ENCODE data around the gene DYNLT1. TPM values are rescaled to one million over a fixed set of nuclear protein-coding genes. Genes with fewer than 3 reads are reported as not detected.
A peak's percentile ranks its signal among the peaks of the same experiment; 100 is the strongest.

The DYNLT1 gene
- total RNA-seq, 5 donors from 2014 or later (not counting 1 experiment from before 2014, with no cell fraction given) = 50.8 to 128 (median 59.5) TPM

DNA sequence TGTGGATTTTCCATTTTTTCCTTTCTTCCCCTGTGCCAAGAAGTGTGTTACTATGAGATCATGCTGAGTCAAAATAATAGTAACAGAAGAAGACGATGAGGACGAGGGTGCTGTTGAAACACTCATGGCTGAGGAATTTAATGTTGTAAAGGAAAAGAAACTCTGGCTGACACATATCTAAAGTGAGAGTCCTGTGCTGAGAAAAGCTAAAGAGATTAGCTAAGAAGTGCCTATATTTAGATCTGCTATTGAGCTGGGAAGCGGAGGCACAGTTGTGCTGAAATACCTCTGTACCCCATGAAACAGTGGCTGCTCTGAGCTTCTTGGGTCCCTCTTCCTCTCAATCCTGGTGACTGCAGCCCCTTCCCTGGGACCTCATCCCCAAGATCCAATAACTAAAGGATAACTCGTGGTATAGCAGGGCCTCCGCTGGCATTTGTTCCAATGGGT lies 4.2 kb upstream of the DYNLT1 start:
- Mint-ChIP-seq H3K9me3 (no peaks in the 10 kb centered on the region), H3K4me3 (peak overlapping the region in 1 of 3 donors; percentile 0), H3K36me3 (peaks cover 6% of the 10 kb centered on the region), H3K27me3 (no peaks in the 10 kb centered on the region), H3K4me1 (peaks cover 57 to 73% (median 59%) of the 10 kb centered on the region in 3 donors), H3K27ac (peak overlapping the region; percentile 95 to 99)
- no peaks in the 10 kb centered on the region for H3K36me3 ChIP-seq (ENCODE audit: control insufficient read depth in 2 of 2, extremely low read depth in 1 of 2, insufficient read depth in 1 of 2, low read length in 1 of 2)
- DNase-seq (no peak), ATAC-seq (replicated peaks in 1 of 4) (no peak)
- H3K27ac ChIP-seq (ENCODE audit: low read length) = peak overlapping the region; percentile 99
- ChIA-PET POLR2A (interaction anchor here (0.5 to 3.2 kb wide), 7 partner anchors 10 to 281 kb away, joined by 3 to 28 read pairs (median 6); no protein-coding TSS in a partner anchor), CTCF (no interaction called here)
- H3K27me3 ChIP-seq (replicated peaks in 1 of 2; ENCODE audit: control insufficient read depth in 2 of 2, extremely low read depth in 1 of 2, insufficient read depth in 2 of 2, low read length in 1 of 2) = no peaks in the 10 kb centered on the region
- WGBS (ENCODE audit: insufficient coverage) = no CpG with 5 or more reads among the region's 5 CpGs
- H3K4me3 ChIP-seq (ENCODE audit: control insufficient read depth in 1 of 2, extremely low read depth in 1 of 2, low read length in 1 of 2) = no peak overlapping the region
- H3K9me3 ChIP-seq = no peaks in the 10 kb centered on the region
- peaks cover 23 to 63% of the 10 kb centered on the region in 2 experiments for H3K4me1 ChIP-seq (ENCODE audit: control insufficient read depth in 1 of 2, extremely low read depth in 1 of 2, insufficient read depth in 2 of 2, low read length in 2 of 2)

DNA sequence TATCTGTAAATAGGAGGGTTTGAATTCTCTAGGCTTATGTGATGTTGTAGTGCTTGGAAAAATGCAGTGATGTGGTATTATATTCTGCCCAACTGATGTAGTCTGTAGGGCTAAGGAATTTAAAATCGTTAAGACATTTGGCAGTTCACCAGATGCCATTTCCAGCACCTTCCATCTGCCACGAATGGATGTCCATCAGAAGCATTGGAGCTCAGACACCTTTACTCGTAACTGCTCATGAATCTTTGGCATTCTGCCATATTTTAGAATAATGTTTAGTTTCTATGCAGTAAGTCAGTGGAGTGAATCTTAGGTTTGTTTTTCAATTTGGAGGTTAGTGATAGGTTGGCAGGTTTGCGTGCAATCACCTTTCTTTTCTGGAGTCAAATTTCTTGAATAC lies 3.0 kb upstream of the DYNLT1 start:
- Histone ChIP-seq H3K27ac (ENCODE audit: low read length) (no peak overlapping the region), H3K4me3 (ENCODE audit: control insufficient read depth in 1 of 2, extremely low read depth in 1 of 2, low read length in 1 of 2) (no peak overlapping the region), H3K36me3 (ENCODE audit: control insufficient read depth in 2 of 2, extremely low read depth in 1 of 2, insufficient read depth in 1 of 2, low read length in 1 of 2) (peaks cover 0 to under 1% of the 10 kb centered on the region in 2 donors), H3K4me1 (ENCODE audit: control insufficient read depth in 1 of 2, extremely low read depth in 1 of 2, insufficient read depth in 2 of 2, low read length in 2 of 2) (peaks cover 20 to 56% of the 10 kb centered on the region in 2 experiments), H3K27me3 (replicated peaks in 1 of 2; ENCODE audit: control insufficient read depth in 2 of 2, extremely low read depth in 1 of 2, insufficient read depth in 2 of 2, low read length in 1 of 2) (no peaks in the 10 kb centered on the region), H3K9me3 (no peaks in the 10 kb centered on the region)
- Mint-ChIP-seq H3K27me3 (no peaks in the 10 kb centered on the region), H3K4me3 (no peak overlapping the region), H3K27ac (peak overlapping the region; percentile 10 to 29), H3K36me3 (no peaks in the 10 kb centered on the region), H3K4me1 (peaks cover 52 to 69% (median 57%) of the 10 kb centered on the region in 3 donors), H3K9me3 (no peaks in the 10 kb centered on the region)
- DNase-seq = no peak
- WGBS (ENCODE audit: insufficient coverage) = no CpG with 5 or more reads among the region's 4 CpGs
- ChIA-PET POLR2A (interaction anchor here (0.5 to 1.4 kb wide), 3 partner anchors 15 to 321 kb away, joined by 3 read pairs; no protein-coding TSS in a partner anchor), CTCF (interaction anchor here (0.6 kb wide), 2 partner anchors 44 to 352 kb away, joined by 3 to 6 read pairs; no protein-coding TSS in a partner anchor)
- ATAC-seq (replicated peaks in 1 of 4) = no peak

DNA sequence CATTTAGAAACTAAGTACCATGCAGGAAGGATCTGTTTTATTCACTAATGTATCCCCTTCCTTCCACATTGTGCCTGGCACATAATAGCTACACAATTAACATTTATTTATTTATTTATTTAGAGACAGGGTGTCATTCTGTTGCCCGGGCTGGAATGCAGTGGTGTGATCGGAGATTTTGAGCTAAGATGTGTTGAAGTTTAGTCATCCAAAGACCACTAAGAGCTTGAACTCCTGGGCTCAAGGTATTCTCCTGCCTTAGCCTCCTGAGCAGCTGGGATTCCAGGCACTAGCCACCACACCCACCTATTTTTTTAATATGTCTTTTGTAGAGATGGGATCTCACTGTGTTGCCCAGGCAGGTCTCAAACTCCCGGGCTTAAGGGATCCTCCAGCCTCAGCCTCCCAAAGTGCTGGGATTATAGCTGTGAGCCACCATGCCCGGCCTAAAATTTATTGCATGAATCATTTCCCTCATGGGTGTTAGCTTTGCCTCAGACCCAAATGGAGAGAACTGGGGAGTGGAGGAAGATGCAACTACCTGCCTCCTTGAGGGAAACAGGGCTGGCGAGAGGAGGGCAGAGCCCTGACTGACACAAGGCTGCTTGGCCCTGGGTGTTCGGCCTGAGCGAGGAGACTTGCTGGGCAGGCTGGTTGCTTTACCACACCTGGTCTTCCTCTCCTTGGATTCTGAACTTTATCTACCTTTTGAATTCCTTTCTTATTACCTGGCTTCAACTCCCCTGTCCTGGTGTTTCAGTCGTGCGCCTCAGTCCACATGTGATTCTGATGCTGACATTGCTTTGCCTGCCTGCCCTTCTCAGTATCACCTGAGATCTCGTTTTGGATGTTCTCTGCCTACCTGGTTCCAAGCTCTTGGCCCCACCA lies 1.7 kb upstream of the DYNLT1 start:
- Mint-ChIP-seq H3K36me3 (peaks cover 4% of the 10 kb centered on the region), H3K27me3 (no peaks in the 10 kb centered on the region), H3K4me1 (peaks cover 57 to 71% (median 66%) of the 10 kb centered on the region in 3 donors), H3K4me3 (peak overlapping the region; percentile 89 to 93 (median 91)), H3K9me3 (no peaks in the 10 kb centered on the region), H3K27ac (peak overlapping the region; percentile 86 to 91)
- Histone ChIP-seq H3K4me3 (ENCODE audit: control insufficient read depth in 1 of 2, extremely low read depth in 1 of 2, low read length in 1 of 2) (no peak overlapping the region), H3K27ac (ENCODE audit: low read length) (no peak overlapping the region), H3K36me3 (ENCODE audit: control insufficient read depth in 2 of 2, extremely low read depth in 1 of 2, insufficient read depth in 1 of 2, low read length in 1 of 2) (peaks cover 0 to 6% of the 10 kb centered on the region in 2 donors), H3K27me3 (replicated peaks in 1 of 2; ENCODE audit: control insufficient read depth in 2 of 2, extremely low read depth in 1 of 2, insufficient read depth in 2 of 2, low read length in 1 of 2) (no peaks in the 10 kb centered on the region), H3K9me3 (no peaks in the 10 kb centered on the region), H3K4me1 (ENCODE audit: control insufficient read depth in 1 of 2, extremely low read depth in 1 of 2, insufficient read depth in 2 of 2, low read length in 2 of 2) (peaks cover 23 to 56% of the 10 kb centered on the region in 2 experiments)
- ChIA-PET CTCF (interaction anchor here (0.6 to 2.4 kb wide), 4 partner anchors 9 to 290 kb away, joined by 3 to 9 read pairs (median 4); no protein-coding TSS in a partner anchor), POLR2A (interaction anchor here (1.2 to 4.2 kb wide), 4 partner anchors 7 to 45 kb away, joined by 3 to 47 read pairs (median 12); no protein-coding TSS in a partner anchor)
- DNase-seq (no peak), ATAC-seq (replicated peaks in 1 of 4) (no peak)
- 96% methylated on average over 5 of the region's 10 CpGs for WGBS (ENCODE audit: insufficient coverage)

DNA sequence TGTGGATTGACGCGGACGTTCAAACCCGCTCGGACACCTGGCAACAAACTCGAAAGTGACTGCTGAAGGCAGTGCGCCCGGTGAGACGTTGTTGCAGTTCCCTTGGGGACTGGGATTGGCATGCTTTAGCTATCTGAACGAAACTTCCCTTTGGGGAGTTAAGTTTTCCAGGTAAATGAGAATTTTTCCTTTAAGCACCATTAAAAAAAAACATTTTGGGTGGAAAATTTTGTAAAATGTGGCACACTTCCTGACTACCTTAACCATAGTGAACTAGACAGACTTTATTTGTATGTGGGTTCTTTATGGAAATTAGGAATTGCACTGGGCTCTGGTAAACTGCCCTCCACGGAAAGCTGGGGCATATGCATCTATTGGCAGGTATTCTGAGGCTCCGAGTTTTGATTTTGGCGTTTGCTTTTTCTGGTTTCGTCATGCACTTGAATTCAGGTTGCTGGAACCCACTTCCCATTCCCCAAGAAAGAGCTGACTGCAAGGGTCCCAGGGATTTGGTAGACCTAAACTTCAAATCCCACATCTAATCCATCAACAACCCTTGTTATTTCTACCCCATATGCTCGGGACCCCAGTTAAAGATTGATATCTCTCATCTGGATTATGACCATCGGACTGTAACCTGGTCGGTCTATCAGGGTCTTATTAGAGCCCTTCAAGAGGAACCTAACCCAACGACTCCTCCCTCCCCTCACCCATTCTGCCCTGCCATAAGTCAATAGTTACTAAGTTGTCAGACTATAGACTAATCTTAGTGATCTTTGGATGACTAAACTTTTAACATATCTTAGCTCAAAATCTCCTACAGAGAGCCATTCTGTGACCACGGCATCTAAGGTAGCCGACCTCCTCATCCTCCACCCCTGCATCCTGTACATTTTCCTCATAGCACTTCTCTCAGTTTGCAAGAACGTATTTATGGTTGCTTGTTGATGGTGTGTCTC lies 800 bp upstream of the DYNLT1 start:
- 23% methylated on average over 7 of the region's 21 CpGs for WGBS (ENCODE audit: insufficient coverage)
- Mint-ChIP-seq H3K4me1 (peaks cover 60 to 74% (median 67%) of the 10 kb centered on the region in 3 donors), H3K36me3 (peaks cover 9% of the 10 kb centered on the region), H3K27me3 (no peaks in the 10 kb centered on the region), H3K4me3 (peak overlapping the region; percentile 89 to 93 (median 91)), H3K9me3 (no peaks in the 10 kb centered on the region), H3K27ac (peak overlapping the region; percentile 86 to 91)
- no peaks in the 10 kb centered on the region for H3K27me3 ChIP-seq (replicated peaks in 1 of 2; ENCODE audit: control insufficient read depth in 2 of 2, extremely low read depth in 1 of 2, insufficient read depth in 2 of 2, low read length in 1 of 2)
- H3K4me3 ChIP-seq (ENCODE audit: control insufficient read depth in 1 of 2, extremely low read depth in 1 of 2, low read length in 1 of 2) = peak overlapping the region; percentile 81 to 87
- CTCF ChIA-PET = interaction anchor here (0.7 to 2.4 kb wide), 6 partner anchors 8 to 424 kb away, joined by 3 to 13 read pairs (median 5); no protein-coding TSS in a partner anchor
- H3K36me3 ChIP-seq (ENCODE audit: control insufficient read depth in 2 of 2, extremely low read depth in 1 of 2, insufficient read depth in 1 of 2, low read length in 1 of 2) = peaks cover 3 to 9% of the 10 kb centered on the region in 2 donors
- peaks cover 24 to 50% of the 10 kb centered on the region in 2 experiments for H3K4me1 ChIP-seq (ENCODE audit: control insufficient read depth in 1 of 2, extremely low read depth in 1 of 2, insufficient read depth in 2 of 2, low read length in 2 of 2)
- DNase-seq = no peak
- H3K27ac ChIP-seq (ENCODE audit: low read length) = peak overlapping the region; percentile 88
- no peaks in the 10 kb centered on the region for H3K9me3 ChIP-seq
- POLR2A ChIA-PET = interaction anchor here (0.5 to 4.2 kb wide), 7 partner anchors 8 to 348 kb away, joined by 3 to 47 read pairs (median 7); no protein-coding TSS in a partner anchor
- no peak for ATAC-seq (replicated peaks in 1 of 4)

DNA sequence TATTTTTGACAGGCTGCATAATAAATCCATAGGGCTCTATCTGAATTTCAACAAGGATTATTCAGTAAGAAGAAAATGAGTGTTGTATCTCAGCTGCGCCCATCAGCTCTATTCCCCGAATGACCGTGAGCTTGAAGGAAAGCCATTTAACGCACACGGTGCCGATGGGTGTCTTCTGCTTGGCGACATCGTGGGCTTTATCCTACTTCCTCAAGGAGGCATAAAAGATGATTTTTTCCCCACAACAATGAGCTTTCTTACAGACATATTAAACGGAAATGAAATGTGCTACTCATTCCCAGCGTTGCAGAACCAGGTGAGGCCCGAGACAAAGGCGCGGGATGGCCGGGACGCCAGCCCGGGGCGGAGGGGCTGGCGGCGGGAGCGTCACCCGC lies 710 bp downstream of the DYNLT1 start:
- H3K4me3 Mint-ChIP-seq = peak overlapping the region; percentile 91 to 99 (median 95)
- CTCF ChIA-PET = interaction anchor here (0.5 to 2.0 kb wide), 6 partner anchors 9 to 423 kb away, joined by 3 to 13 read pairs (median 4); no protein-coding TSS in a partner anchor

More for the DNA sequence above, 710 bp downstream of the DYNLT1 start:
- Histone ChIP-seq H3K9me3 (no peaks in the 10 kb centered on the region), H3K27me3 (replicated peaks in 1 of 2; ENCODE audit: control insufficient read depth in 2 of 2, extremely low read depth in 1 of 2, insufficient read depth in 2 of 2, low read length in 1 of 2) (no peaks in the 10 kb centered on the region), H3K36me3 (ENCODE audit: control insufficient read depth in 2 of 2, extremely low read depth in 1 of 2, insufficient read depth in 1 of 2, low read length in 1 of 2) (peaks cover 3 to 21% of the 10 kb centered on the region in 2 donors), H3K27ac (ENCODE audit: low read length) (peak overlapping the region; percentile 88), H3K4me1 (ENCODE audit: control insufficient read depth in 1 of 2, extremely low read depth in 1 of 2, insufficient read depth in 2 of 2, low read length in 2 of 2) (peaks cover 12 to 53% of the 10 kb centered on the region in 2 experiments), H3K4me3 (ENCODE audit: control insufficient read depth in 1 of 2, extremely low read depth in 1 of 2, low read length in 1 of 2) (peak overlapping the region; percentile 81 to 87)
- H3K27me3 Mint-ChIP-seq = no peaks in the 10 kb centered on the region
- H3K9me3 Mint-ChIP-seq = no peaks in the 10 kb centered on the region
- POLR2A ChIA-PET = interaction anchor here (0.5 to 4.2 kb wide), 19 partner anchors 8 to 406 kb away, joined by 3 to 47 read pairs (median 4); no protein-coding TSS in a partner anchor
- H3K4me1 Mint-ChIP-seq = peaks cover 61 to 74% (median 64%) of the 10 kb centered on the region in 3 donors
- DNase-seq (peak in 2 of 35 experiments; percentile 19 to 38), ATAC-seq (replicated peaks in 1 of 4) (no peak)
- H3K36me3 Mint-ChIP-seq = peaks cover 14% of the 10 kb centered on the region
- WGBS (ENCODE audit: insufficient coverage) = 0% methylated on average over 15 of the region's 21 CpGs
- H3K27ac Mint-ChIP-seq = peak overlapping the region; percentile 96 to 97
